AG09319 (cell line): ENCODE data around the gene LYPD3.

ENCODE experiments used
- DNase-seq: peaks from one replicate; pipeline ENCODE4 v3.0.0-alpha.2; 2010; ENCODE audit warnings: low read depth; ENCODE audit errors: extremely low read depth
- TF ChIP-seq, protein P1 (sequence below): IDR thresholded peaks from 2 replicates; pipeline ENCODE4 v1.5.1; 2011; ENCODE audit warnings: low read depth, mild to moderate bottlenecking, inconsistent platforms, low read length, moderate library complexity

LYPD3 gene

DNA sequence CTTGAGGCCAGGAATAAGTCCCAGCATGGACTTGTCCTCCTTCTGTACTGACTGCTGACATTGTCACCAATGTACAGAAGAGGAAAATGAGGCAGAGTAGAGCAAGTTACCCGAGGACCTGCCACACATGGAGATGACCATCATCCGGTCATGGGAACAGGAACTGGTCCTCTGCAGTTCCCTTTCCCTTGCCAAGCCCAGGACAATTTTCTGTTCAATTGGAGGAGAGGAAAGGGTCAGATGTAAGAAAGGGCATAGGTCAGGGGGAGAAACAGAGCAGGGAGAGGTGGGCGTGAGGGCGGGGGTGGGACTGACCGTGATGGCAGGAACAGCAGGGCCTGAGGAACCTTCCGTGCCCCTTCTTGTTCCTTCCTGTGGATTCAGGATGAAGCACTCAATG lies 20.5 kb upstream of the LYPD3 start:
- TF ChIP-seq, protein P1, sequence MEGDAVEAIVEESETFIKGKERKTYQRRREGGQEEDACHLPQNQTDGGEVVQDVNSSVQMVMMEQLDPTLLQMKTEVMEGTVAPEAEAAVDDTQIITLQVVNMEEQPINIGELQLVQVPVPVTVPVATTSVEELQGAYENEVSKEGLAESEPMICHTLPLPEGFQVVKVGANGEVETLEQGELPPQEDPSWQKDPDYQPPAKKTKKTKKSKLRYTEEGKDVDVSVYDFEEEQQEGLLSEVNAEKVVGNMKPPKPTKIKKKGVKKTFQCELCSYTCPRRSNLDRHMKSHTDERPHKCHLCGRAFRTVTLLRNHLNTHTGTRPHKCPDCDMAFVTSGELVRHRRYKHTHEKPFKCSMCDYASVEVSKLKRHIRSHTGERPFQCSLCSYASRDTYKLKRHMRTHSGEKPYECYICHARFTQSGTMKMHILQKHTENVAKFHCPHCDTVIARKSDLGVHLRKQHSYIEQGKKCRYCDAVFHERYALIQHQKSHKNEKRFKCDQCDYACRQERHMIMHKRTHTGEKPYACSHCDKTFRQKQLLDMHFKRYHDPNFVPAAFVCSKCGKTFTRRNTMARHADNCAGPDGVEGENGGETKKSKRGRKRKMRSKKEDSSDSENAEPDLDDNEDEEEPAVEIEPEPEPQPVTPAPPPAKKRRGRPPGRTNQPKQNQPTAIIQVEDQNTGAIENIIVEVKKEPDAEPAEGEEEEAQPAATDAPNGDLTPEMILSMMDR, result no peak
- DNase-seq, result no peak

DNA sequence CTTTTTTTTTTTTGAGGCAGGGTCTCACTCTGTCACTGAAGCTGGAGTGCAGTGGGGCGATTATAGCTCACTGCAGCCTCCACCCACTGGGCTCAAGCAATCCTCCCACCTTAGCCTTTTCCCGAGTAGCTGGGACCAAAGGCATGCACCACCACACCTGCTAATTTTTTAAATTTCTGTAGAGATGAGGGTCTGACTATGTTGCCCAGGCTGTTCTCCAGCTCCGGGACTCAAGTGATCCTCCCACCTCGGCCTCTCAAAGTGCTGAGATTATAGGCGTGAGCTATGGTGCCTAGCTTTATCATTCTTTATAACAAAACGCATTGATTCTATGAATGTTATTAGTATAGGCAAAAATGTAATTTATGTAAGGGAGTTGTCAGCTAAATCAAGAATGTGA lies 17.9 kb upstream of the LYPD3 start:
- DNase-seq, result no peak
- TF ChIP-seq, protein P1, result no peak

GRCh38 chr19:43482193-43482592 lies 16.8 kb upstream of the LYPD3 start:
- TF ChIP-seq, protein P1, result no peak
- no peak for DNase-seq

DNA sequence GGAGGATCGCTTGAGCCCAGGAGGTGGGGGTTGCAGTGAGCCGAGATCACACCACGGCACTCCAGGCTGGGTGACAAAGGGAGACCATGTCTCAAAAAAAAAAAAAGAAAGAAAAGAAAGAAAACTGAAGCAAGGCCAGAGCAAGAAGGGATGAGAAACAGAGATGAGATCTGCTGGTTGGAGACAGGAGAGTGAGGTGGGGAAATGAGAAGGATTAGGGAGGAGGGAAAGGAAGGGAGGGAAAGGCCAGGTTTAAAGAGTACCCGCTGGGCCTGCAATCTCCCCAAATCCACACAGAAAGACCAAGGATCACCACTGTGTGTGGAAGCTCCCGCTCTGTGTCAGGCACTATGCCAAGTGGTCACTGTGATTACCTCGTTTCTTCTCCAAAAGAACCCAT lies 16.3 kb upstream of the LYPD3 start:
- no peak for DNase-seq
- TF ChIP-seq, protein P1, result no peak

- TF ChIP-seq, protein P1, result no peak
- DNase-seq, result no peak
Observed at GRCh38 chr19:43480574-43480973, 15.2 kb upstream of the LYPD3 start.

GRCh38 chr19:43479961-43480561 lies 14.7 kb upstream of the LYPD3 start:
- DNase-seq, result no peak
- TF ChIP-seq, protein P1, result no peak

DNA sequence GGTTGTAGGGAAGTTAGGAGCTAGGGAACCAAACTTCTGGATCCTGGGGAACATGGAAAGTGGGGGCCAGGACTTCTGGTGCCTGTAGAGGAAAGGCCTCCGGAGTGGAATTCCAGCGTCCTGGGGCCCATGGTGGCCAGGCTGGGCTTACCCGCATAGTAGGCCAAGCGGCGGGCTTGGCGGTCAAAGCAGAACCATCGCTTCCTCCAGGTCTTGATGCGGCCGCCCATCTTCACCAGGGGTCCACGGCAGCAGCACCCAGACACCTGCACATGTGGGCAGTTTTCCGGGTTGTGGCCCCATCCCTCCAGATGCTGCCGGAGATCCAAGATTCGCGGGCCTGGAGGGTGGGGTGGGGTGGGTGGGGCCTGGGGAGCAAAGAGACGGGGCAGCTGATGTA lies 13.8 kb upstream of the LYPD3 start:
- no peak for DNase-seq
- TF ChIP-seq, protein P1, result no peak
